ENCODE measurements around the gene PRPF6.
"Not testable (repeated sequence)": the region's sequence is repeated elsewhere in the genome, so short reads cannot be mapped to it uniquely, and the experiment has no call there.

PRPF6 gene

DNA sequence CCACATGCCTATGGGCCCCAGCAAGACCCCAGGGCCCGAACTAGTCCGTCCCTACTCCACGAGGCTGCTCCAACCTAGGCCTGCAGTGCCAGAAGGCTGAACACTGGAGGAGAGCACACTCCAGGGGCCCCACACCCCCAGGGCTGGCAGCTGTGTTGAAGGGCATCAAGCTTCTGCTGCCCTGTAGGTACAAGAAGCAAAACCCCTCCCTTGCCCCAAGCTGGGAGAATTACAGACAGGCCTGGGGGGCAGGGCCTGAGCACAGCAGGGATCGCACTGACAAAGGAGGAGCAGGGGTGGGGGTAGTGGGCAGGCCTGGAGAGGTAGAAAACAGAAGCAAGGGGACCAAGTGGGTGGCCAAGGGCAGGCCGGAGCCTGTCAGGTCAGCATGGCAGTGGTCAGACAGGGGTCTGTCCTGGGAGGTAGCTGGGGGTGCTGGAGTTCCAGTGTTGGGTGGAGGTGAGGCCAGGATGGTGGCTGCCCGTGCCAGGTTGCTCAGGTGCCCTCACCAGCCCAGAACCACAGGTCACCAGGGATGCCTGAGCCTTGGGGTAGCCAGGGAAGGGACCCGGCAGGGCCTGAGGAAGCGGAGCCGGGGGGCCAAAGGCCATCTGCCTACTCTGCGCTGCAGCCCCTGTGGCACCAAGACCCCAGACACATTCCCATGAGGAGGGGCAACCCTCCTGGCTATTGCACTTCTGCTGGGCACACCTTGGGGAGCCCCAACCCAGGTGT is 21.8 kb upstream of the PRPF6 start:
- in situ Hi-C loops (cut with HindIII; ENCODE audit: low sequenced_read_pairs), result no loop called here

GRCh38 chr20:63959699-63960075 is 21.2 kb upstream of the PRPF6 start:
- in situ Hi-C loops (cut with HindIII; ENCODE audit: low sequenced_read_pairs), result no loop called here

- in situ Hi-C loops (cut with HindIII; ENCODE audit: low sequenced_read_pairs), result not testable (repeated sequence)
These were observed 20.0 kb upstream of the PRPF6 start for GRCh38 chr20:63960654-63961621.

GRCh38 chr20:63961664-63962425 is 19.1 kb upstream of the PRPF6 start:
- in situ Hi-C loops (cut with HindIII; ENCODE audit: low sequenced_read_pairs), result no loop called here

DNA sequence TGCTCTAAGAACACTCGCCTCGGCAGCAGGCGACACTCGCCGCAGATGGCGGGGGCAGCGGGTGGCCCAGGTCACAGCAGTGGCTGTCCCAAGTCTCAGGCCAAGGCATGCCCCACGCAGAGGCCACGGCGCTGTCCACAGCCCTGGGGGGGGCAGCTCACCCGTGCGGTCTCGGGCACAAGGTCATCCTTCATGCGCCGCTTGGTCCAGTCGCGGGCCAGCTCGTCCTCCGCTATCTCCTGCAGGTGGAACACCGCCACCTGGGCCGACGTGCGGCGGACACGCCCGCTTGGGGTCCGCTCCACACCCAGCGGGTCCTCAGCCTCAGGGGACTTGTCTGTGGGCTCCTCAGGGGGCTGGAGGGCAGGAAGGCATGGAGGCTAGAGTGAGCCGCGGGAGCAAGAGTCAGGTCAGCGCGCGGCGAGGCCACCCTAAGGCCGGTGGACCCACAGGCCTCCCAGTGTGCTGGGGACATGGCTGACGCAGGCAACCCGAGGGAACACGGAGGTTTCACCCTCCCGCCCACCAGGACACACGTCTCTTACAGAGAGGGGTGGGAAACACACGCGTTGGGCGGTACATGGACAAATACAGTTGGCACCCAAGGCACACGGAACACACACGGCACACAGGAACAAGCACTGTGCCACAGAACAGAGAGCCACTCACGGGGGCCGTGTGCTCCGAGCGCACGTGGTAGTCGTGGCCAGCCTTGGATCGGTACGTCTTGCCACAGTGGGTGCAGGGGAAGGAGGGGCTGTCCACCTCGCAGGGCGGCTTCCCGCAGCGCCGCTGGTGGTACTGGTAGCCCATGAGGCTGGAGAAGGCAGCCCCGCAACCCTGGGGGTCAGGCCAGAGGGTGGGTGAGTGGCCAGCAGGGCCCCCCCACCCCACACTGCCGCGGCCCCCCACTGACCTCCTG is 18.2 kb upstream of the PRPF6 start:
- in situ Hi-C loops (cut with HindIII; ENCODE audit: low sequenced_read_pairs), result no loop called here

GRCh38 chr20:63963348-63963741 is 17.6 kb upstream of the PRPF6 start:
- in situ Hi-C loops (cut with HindIII; ENCODE audit: low sequenced_read_pairs), result no loop called here

DNA sequence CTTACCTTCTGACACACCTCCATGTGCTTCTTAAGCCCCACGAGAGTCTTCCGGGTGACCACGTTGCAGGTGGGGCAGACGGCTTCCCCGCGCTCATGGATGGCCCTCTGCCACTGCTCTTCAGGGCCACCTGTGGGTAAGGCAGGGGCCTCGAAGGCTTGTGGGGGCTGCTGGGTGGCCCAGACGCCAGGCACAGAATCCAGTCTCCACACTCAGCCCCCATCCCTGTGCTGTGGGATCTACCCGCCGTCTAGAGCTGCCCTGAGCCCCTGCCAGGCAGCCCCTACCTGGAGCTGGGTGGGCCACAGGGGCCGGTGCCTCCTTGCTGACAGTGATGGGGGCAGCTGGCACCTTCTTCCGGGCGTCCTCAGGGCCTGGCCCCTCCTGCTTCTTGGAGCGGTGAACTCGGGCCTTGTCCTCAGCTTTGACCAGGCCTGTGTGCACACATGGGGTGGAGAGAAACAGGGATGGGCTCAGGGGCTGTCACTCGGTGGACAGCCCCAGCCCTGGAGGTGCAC is 17.1 kb upstream of the PRPF6 start:
- in situ Hi-C loops (cut with HindIII; ENCODE audit: low sequenced_read_pairs), result no loop called here

GRCh38 chr20:63964412-63964811 is 16.5 kb upstream of the PRPF6 start:
- in situ Hi-C loops (cut with HindIII; ENCODE audit: low sequenced_read_pairs), result no loop called here

- in situ Hi-C loops (cut with HindIII; ENCODE audit: low sequenced_read_pairs), result no loop called here
These were observed 14.6 kb upstream of the PRPF6 start for GRCh38 chr20:63966172-63966943.

DNA sequence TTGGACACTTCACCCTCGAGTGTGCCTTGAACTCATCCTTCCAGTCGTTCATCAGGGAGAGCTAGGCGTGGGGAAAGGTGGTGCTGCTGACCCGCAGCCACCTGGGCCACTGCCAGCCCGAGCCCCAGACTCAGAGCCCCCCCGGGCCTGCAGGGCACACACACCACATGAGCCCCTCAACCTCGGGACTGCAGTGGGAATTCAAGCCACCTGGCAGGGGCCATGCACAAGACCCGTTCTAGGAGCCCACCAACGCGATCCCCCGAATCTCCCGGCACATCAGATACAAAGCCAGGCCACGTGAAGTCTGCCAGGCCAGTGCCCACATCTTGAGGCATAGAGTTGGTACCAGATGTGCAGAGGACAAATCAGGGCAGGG is 14.0 kb upstream of the PRPF6 start:
- in situ Hi-C loops (cut with HindIII; ENCODE audit: low sequenced_read_pairs), result no loop called here

DNA sequence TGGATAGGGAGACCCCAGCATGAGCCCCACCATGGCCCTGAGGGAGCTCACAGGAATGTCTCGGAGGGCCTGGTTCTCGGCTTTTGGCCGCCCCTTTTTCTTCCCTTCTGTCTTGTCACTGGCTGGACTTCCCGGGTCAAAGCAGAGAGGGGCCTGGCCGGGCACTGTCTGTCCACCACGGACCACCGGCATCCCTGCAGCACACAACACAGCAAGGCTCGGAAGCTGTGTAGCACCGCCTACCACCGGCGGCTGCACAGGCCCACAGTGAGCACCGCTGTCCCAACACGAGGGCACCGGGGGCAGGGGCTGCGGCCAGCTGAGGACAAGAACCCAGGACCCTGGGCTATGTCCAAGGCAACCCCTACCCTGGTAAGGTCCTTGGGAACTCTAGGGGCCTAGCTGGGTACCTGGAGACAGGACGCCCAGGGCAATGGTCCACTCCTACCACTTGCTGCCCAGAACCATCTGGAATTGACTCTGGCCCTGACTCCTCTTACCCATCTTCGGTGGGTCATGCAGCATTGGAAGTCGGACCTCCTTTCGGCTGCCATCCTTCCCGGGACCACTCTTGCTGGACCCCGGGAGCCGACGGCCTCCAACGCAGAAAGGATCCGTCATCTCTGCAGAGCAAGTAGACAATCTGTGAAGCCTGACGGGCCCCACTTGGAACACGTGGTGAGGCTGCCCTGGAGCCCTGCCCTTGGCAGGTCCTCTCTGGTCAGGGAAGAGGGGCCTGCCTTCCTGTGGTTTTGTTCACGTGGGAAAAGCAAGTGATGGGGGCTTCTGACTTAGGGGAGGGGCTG is 13.4 kb upstream of the PRPF6 start:
- in situ Hi-C loops (cut with HindIII; ENCODE audit: low sequenced_read_pairs), result no loop called here

DNA sequence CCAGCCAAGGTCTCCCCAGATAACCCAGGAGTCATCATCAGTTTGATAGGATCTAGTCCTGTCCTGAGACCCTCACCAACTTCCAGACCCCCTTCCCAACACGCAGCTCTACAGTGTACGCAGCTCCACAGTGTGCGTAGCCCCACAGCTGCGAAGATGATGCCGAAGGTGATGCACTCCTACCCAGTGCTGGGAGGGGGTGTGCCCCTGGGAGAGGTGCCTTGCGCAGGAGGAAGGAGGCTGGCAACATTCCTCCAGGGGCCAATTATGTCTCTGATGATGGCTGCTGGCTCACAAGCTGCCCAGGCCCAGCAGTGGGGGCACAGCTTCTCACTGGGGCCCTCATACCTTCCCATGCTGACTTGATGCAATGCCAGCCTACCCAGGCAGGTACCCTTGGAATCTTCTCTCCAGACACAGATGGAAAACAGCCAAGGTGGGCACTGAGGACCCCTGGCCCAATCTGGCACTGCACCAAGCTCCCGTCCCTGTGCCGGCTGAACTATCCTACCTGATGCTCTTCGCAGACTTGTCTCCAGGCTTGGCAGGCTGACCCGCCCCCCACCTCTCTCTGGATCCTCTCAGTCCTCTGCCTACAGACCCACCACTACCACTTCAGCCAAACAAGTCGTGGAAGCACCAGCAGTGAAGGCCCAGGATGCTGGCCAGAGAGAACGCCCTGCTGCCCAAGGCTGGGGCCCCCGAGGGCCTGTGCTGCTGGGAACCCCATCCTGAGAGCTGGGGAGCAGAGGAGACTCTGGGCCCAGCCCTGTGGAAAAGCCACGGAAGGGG is 12.6 kb upstream of the PRPF6 start:
- in situ Hi-C loops (cut with HindIII; ENCODE audit: low sequenced_read_pairs), result no loop called here

GRCh38 chr20:63968928-63969760 is 11.8 kb upstream of the PRPF6 start:
- in situ Hi-C loops (cut with HindIII; ENCODE audit: low sequenced_read_pairs), result no loop called here

GRCh38 chr20:63969838-63970713 is 10.9 kb upstream of the PRPF6 start, which contains the start of gene ZNF512B:
ZNF512B (minus strand) TSS chr20:63969930; CDS start chr20:63967950, 1,980 bp downstream.
- in situ Hi-C loops (cut with HindIII; ENCODE audit: low sequenced_read_pairs), result no loop called here

DNA sequence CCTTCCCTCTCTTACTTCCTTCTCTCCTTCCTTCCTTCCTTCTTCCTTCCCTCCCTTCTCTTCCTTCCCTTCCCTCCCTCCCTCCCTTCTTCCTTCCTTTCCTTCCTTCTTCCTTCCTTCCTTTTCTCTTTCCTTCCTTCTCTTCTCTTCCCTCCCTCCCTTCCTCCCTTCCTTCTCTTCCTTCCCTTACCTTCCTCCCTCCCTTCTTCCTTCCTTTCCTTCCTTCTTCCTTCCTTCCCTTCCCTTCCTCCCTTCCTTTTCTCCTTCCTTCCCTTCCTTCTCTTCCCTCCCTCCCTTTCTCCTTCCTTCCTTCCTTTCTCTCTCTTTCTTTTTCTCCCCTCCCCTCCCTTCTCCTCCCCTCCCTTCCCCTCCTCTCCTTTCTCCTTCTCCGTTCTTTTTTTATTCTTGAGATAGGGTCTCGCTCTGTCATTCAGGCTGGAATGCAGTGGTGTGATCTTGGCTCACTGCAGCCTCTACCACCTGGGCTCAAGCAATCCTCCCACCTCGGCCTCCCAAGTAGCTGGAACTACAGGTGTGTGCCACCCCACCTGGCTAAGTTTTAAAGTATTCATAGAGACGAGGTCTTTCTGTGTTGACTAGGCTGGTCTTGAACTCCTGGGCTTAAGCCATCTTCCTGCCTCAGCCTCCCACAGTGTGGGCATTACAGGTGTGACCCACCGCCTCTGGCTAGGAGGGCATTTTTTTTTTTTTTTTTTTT is 10.1 kb upstream of the PRPF6 start:
- in situ Hi-C loops (cut with HindIII; ENCODE audit: low sequenced_read_pairs), result no loop called here

All from endothelial cell of hepatic sinusoid (primary cell).